Brain microvascular endothelial cell (primary cell): Measurements from ENCODE around the gene ZNF785.
"Not testable (repeated sequence)": the region's sequence is repeated elsewhere in the genome, so short reads cannot be mapped to it uniquely, and the experiment has no call there.

Experiments
- DNase-seq: peaks from one replicate; pipeline ENCODE4 v3.0.0-alpha.2; 2020
- H3K27ac ChIP-seq: fragments of 250-450 bp; sonication (Bioruptor Pico); 2 replicates; pipeline ENCODE4 v1.5.1; 2020; ENCODE audit warnings: mild to moderate bottlenecking, moderate library complexity
- H3K27me3 ChIP-seq: fragments of 250-450 bp; sonication (Bioruptor Pico); replicated peaks from 2 replicates; pipeline ENCODE4 v1.5.1; 2020; ENCODE audit warnings: mild to moderate bottlenecking
- H3K36me3 ChIP-seq: fragments of 250-450 bp; sonication (Bioruptor Pico); replicated peaks from 2 replicates; pipeline ENCODE4 v1.5.1; 2020; ENCODE audit warnings: mild to moderate bottlenecking
- H3K4me3 ChIP-seq: 2 replicates; pipeline ENCODE4 v1.5.1; 2011; ENCODE audit warnings: low read depth, mild to moderate bottlenecking, control low read depth, low read length, moderate library complexity
- CTCF ChIP-seq: IDR thresholded peaks from 2 replicates; pipeline ENCODE4 v1.5.1; 2011; ENCODE audit warnings: low read depth, mild to moderate bottlenecking, moderate library complexity, low read length, control low read depth, inconsistent platforms; ENCODE audit errors: missing control alignments
- in situ Hi-C: cut with HindIII; loops from 2 replicates; pipeline ENCODE4 v1.10.0; 2017; ENCODE audit warnings: low sequenced_read_pairs, low pct_ligation_motif_present

Gene ZNF785

DNA sequence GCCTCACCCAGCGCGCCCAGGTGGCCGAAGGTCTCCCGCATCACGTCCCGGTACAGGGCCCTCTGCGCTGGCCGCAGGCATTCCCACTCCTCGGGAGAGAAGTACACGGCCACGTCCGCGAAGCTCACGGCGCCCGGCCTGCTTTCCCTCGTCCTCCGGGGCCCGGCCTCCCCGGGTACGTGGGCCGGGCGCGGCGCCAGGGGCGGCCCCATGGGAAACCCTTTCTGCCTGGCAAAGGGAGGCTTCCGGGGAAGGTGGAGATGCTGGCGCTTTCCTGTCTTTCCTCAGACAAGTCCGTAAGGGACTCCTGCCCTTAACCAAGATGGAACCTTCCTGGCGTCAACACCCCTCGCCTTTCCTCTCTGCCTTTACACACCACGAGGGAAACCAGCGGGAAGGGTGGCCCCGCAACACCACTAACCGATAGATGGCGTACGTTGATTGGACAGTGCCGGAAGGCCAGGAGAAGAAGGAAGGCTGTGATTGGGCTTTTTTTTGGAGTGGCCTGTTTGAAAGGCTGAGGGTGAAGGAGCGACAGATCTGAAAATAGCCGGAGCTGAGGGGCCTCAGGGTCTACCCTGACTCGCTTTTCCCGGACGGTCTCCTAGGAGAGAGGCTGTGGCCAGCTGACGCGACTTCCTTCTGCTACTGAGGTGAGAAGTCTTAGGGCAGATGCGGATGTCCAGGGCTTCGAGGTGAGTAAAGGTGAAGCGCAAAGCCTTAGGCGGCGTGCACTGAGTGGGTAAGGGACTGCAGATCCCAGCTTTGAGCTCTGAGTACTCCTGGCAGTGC, at the start of gene ZNF785:
ZNF785 (minus strand) TSS at position 298 of the 792 bp plus-strand sequence; CDS start at position 212, 86 bp downstream.
- Histone ChIP-seq H3K4me3 (peak within 1 kb of the TSS; percentile 84), H3K27ac (peak within 1 kb of the TSS; percentile 67), H3K27me3 (no peaks in the 10 kb centered on the region), H3K36me3 (peaks cover 16% of the 10 kb centered on the region)
- peak; percentile 98 for DNase-seq
- TF ChIP-seq CTCF = peak; percentile 8
- in situ Hi-C loops = no loop called here

DNA sequence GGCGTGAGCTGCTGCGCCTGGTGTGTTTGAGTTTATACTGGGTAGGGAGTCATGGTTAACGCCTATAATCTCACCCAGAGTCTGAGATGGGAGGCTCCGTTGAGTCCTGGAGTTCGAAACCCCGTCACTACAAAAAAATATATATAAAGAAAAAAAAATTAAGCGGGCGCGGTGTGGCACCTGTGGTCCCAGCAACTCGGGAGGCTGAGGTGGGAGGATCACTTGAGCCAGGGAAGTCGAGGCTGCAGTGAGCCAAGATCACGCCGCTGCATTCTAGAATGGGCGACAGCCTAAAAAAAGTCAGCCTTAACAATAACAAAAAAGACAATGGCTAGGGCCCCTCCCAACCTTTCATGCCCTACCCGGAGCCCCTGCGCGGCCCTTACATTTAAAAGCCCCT, 48.0 kb upstream of the ZNF785 start:
- H3K36me3 ChIP-seq = no peaks in the 10 kb centered on the region
- peak overlapping the region; percentile 83 for H3K4me3 ChIP-seq
- H3K27me3 ChIP-seq = no peaks in the 10 kb centered on the region
- peak overlapping the region; percentile 79 for H3K27ac ChIP-seq
- no peak for DNase-seq
- TF ChIP-seq CTCF = no peak
- in situ Hi-C loops = no loop called here

- H3K27me3 ChIP-seq, H3K36me3 ChIP-seq, DNase-seq, H3K4me3 ChIP-seq, in situ Hi-C loops, H3K27ac ChIP-seq: not testable (repeated sequence)
Observed at GRCh38 chr16:30632454-30632853, 47.0 kb upstream of the ZNF785 start.

DNA sequence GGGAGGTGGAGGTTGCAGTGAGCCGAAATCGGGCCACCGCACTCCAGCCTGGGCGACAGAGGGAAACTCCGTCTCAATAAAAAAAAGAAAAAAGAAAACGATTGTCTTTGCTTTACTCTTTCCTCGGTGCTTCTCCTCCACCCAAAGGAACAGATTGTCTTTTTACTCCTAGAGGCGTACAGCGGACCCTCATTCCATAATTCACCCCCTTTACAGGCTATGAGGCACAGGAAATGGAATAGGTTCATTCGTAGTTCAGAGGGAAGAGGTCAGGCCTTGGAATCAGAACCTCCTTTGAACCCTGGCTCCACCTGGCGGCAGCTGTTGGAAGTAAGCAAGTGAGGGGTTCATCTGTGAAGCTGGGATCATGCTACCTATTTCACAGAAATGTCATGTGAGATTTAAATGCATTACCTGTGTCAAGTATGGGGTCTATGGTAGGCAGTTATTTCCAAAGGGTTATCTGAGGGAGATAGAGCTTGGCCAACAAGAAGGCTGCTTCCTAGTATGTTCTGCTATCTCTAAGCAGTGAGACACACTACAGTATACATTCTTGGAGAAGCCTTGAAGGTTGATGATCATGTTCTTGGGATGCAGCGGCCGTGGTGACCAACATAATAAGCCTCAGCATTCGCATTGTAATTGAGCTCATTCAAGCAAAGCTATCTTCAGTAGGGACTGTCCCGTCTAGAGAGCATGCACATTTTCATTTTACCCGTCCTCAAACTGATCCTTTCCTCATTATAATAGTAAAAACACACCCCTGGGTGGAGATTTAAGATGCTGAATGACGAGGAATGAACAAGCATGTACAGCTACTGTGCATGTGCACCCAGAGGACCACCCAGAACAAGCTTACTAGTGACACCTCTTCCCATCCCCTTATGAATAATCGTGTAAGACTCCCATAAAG, 43.4 kb upstream of the ZNF785 start:
- H3K27ac ChIP-seq = no peak overlapping the region

GRCh38 chr16:30626236-30626635, 40.7 kb upstream of the ZNF785 start:
- no peaks in the 10 kb centered on the region for H3K27me3 ChIP-seq
- no peak for DNase-seq
- in situ Hi-C loops = no loop called here
- no peak overlapping the region for H3K4me3 ChIP-seq
- no peak for TF ChIP-seq CTCF
- no peaks in the 10 kb centered on the region for H3K36me3 ChIP-seq
- no peak overlapping the region for H3K27ac ChIP-seq

More for the DNA sequence above, 43.4 kb upstream of the ZNF785 start:
- peak; percentile 96 for TF ChIP-seq CTCF
- Histone ChIP-seq H3K27me3 (no peaks in the 10 kb centered on the region), H3K36me3 (no peaks in the 10 kb centered on the region), H3K4me3 (peak overlapping the region; percentile 24)
- in situ Hi-C loops = no loop called here
- peak; percentile 60 for DNase-seq

DNA sequence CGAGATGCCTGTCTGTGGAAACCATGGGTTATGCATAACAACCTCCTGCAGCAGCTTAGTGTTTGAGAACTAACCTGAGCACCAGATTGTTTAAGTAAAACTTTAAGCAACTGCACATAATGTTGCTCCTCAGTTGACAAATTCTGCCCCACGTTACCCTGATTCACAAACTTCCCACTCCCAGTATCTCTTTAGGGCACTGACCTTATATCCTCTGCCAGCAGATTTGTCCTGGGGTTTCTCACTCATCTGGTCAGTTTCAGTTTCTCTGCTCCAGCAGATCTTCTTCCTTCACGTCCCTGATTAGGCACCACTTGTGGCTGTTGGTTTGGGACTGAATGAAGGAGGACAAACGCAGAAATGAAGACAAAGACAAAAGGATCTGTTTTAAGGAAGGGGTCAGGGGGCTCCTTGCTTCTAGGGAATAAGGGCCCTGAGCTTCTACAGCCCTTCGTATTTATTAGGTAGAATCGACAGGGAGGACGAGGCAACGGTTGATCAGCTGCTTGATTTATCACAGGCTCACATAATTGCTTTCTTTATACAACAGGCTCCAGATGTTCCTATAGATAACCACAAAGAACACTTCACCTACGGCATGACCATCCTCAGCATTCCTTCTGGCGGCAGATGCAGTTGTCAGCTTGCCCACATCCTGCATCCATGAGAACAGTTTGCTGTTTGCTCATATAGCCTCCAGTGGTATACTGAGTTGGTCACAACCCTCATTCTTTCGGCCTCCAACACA, 38.2 kb upstream of the ZNF785 start:
- in situ Hi-C loops = loop anchor here (25.0 kb wide), 1 partner anchor 186 kb away; the partner anchor contains the start of genes DCTPP1 and SEPHS2
- H3K27me3 ChIP-seq = no peaks in the 10 kb centered on the region
- no peak overlapping the region for H3K4me3 ChIP-seq
- no peak for DNase-seq
- TF ChIP-seq CTCF = no peak
- H3K36me3 ChIP-seq = no peaks in the 10 kb centered on the region
- no peak overlapping the region for H3K27ac ChIP-seq
